HepG2 (cell line): ENCODE results near the gene NUAK2. TPM values are rescaled to one million over a fixed set of nuclear protein-coding genes. Genes with fewer than 3 reads are reported as not detected.

ENCODE experiments used
- CEBPB ChIP-seq: IDR thresholded peaks from 2 replicates; pipeline ENCODE4 v1.6.1; 2011; ENCODE audit warnings: low read depth, low read length, improper control_type of control experiment, borderline replicate concordance
- CHCHD3 ChIP-seq: sonication (generic); formaldehyde crosslinking; IDR thresholded peaks from 2 replicates; pipeline ENCODE4 v1.8.0; 2022; ENCODE audit warnings: mild to moderate bottlenecking, missing genetic modification reagents, moderate library complexity
- ERF ChIP-seq: IDR thresholded peaks from 2 replicates; pipeline ENCODE4 v1.6.1; 2018; ENCODE audit warnings: missing biosample characterization, missing genetic modification reagents
- HCFC1 ChIP-seq: fragments of 150-350 bp; IDR thresholded peaks from 2 replicates; pipeline ENCODE4 v1.6.1; 2014; ENCODE audit warnings: low read depth, low read length
- JUND ChIP-seq: sonication (generic); formaldehyde crosslinking; IDR thresholded peaks from 2 replicates; pipeline ENCODE4 v1.8.0; 2022; ENCODE audit warnings: mild to moderate bottlenecking, missing genetic modification reagents
- KDM5B ChIP-seq: sonication (generic); formaldehyde crosslinking; IDR thresholded peaks from 2 replicates; pipeline ENCODE4 v1.4.0; 2020; ENCODE audit warnings: missing genetic modification reagents, mild to moderate bottlenecking, borderline replicate concordance
- KLF11 ChIP-seq: IDR thresholded peaks from 2 replicates; pipeline ENCODE4 v1.6.1; 2016; ENCODE audit warnings: missing compliant biosample characterization
- MEIS1 ChIP-seq: sonication (generic); formaldehyde crosslinking; IDR thresholded peaks from 2 replicates; pipeline ENCODE4 v1.9.0; 2021; ENCODE audit warnings: mild to moderate bottlenecking, missing genetic modification reagents, moderate library complexity, borderline replicate concordance
- MTF1 ChIP-seq: sonication (generic); formaldehyde crosslinking; IDR thresholded peaks from 2 replicates; pipeline ENCODE4 v1.5.0; 2020; ENCODE audit warnings: missing genetic modification reagents
- NR2F2 ChIP-seq: IDR thresholded peaks from 2 replicates; pipeline ENCODE4 v1.6.1; 2012; ENCODE audit warnings: low read depth, inconsistent platforms, borderline replicate concordance
- RFXAP ChIP-seq: sonication (generic); formaldehyde crosslinking; IDR thresholded peaks from 2 replicates; pipeline ENCODE4 v1.4.0; 2020; ENCODE audit warnings: missing genetic modification reagents, borderline replicate concordance
- ZFX ChIP-seq: sonication (generic); formaldehyde crosslinking; IDR thresholded peaks from 2 replicates; pipeline ENCODE4 v1.4.0; 2020; ENCODE audit warnings: mild to moderate bottlenecking, low read depth, missing genetic modification reagents, moderate library complexity
- ZNF317 ChIP-seq: sonication (generic); formaldehyde crosslinking; IDR thresholded peaks from 2 replicates; pipeline ENCODE4 v1.5.0; 2020; ENCODE audit warnings: mild to moderate bottlenecking, missing genetic modification reagents
- ZNF331 ChIP-seq: sonication (generic); formaldehyde crosslinking; IDR thresholded peaks from 2 replicates; pipeline ENCODE4 v1.4.0; 2020; ENCODE audit warnings: missing genetic modification reagents
- ZNF335 ChIP-seq: sonication (generic); formaldehyde crosslinking; IDR thresholded peaks from 2 replicates; pipeline ENCODE4 v1.4.0; 2020; ENCODE audit warnings: missing genetic modification reagents
- ZNF382 ChIP-seq: sonication (generic); formaldehyde crosslinking; IDR thresholded peaks from 2 replicates; pipeline ENCODE4 v1.5.0; 2020; ENCODE audit warnings: missing genetic modification reagents, mild to moderate bottlenecking, borderline replicate concordance
- ZNF577 ChIP-seq: sonication (generic); formaldehyde crosslinking; IDR thresholded peaks from 2 replicates; pipeline ENCODE4 v1.4.0; 2020; ENCODE audit warnings: mild to moderate bottlenecking, low read depth, missing genetic modification reagents, borderline replicate concordance
- ZNF678 ChIP-seq: sonication (generic); formaldehyde crosslinking; IDR thresholded peaks from 2 replicates; pipeline ENCODE4 v1.4.0; 2020; ENCODE audit warnings: mild to moderate bottlenecking, missing genetic modification reagents
- polyA plus RNA-seq, 8 experiments: library from polyadenylated mRNA; depleted of rRNA in 3 of 8; stranded (reverse) in 7 of 8; unstranded in 1 of 8; fragments of >200 nt; fragmentation: Illumina TruSeq in 4 of 8; extraction: Trizol in 4 of 8; gene quantifications; 2 replicates each; pipeline versions ENCODE4 v1.2.1 to v1.2.3, GENCODE V29; 2011 to 2016; ENCODE audit warnings: low read depth in 4 of 8, missing spikeins in 1 of 8, mixed read lengths in 1 of 8; ENCODE audit not compliant: insufficient read depth in 1 of 8
- total RNA-seq, 5 experiments: library from RNA; depleted of rRNA; stranded (reverse); fragments of >200 nt; fragmentation: Illumina TruSeq; extraction: Trizol; gene quantifications; 2 replicates each; pipeline ENCODE4 v1.2.3, GENCODE V29; 2016; ENCODE audit warnings: low read depth in 1 of 5
- TF ChIP-seq, protein P1 (sequence below): sonication (generic); formaldehyde crosslinking; IDR thresholded peaks from 2 replicates; pipeline ENCODE4 v1.8.0; 2022; ENCODE audit warnings: missing genetic modification reagents, mild to moderate bottlenecking, moderate library complexity, borderline replicate concordance
- TF ChIP-seq, protein P2 (sequence below): sonication (generic); formaldehyde crosslinking; IDR thresholded peaks from 2 replicates; pipeline ENCODE4 v1.4.0; 2020; ENCODE audit warnings: mild to moderate bottlenecking, low read depth, missing genetic modification reagents
- TF ChIP-seq, protein P3 (sequence below): sonication (generic); formaldehyde crosslinking; IDR thresholded peaks from 2 replicates; pipeline ENCODE4 v1.5.1; 2020; ENCODE audit warnings: mild to moderate bottlenecking, missing genetic modification reagents, moderate library complexity
- TF ChIP-seq, protein P4 (sequence below): sonication (generic); formaldehyde crosslinking; IDR thresholded peaks from 2 replicates; pipeline ENCODE4 v1.4.0; 2020; ENCODE audit warnings: missing genetic modification reagents, low read depth, mild to moderate bottlenecking, borderline replicate concordance

The NUAK2 gene
- total and polyA plus RNA-seq, 2 of the 13 experiments (the other 11 are each of a cell fraction or from before 2014, with no cell fraction given): 0.75 to 1.1 TPM

DNA sequence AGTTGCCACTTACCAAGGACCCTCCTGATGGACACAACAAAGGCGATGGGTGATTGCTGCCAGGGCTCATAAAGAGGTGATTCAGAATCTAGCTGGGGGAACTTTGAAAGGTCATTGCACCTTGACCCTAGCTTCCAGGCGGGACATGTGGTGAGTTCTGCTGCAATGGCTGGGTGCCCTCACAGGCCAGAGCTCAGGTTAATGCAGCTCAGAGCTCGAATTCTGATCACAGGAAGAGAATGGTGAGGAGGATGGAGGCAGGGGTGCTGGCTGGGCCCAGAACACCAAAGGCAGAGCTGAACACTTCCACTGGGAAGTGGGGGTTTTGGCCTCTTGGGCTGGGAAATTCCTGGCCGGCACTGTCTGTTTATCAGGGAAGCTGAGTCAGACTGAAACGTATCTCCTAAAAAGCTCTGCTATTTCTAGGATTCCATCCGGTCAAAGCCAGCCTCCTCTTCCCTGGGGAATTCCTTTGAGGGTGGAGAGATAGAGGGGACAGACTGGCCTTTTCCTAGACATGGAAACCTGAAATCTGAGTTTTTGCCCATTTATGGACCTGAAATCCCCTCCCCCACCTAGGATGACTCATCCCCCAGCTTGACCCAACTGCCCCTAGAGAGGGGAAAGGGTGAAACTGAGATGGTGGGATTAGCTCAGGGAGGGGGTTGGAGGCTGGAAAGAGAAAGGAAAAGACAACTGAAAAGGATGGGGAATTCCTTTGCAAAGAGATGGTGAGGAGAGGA, 27.2 kb downstream of the NUAK2 start (continued):
- TF ChIP-seq, protein P1, sequence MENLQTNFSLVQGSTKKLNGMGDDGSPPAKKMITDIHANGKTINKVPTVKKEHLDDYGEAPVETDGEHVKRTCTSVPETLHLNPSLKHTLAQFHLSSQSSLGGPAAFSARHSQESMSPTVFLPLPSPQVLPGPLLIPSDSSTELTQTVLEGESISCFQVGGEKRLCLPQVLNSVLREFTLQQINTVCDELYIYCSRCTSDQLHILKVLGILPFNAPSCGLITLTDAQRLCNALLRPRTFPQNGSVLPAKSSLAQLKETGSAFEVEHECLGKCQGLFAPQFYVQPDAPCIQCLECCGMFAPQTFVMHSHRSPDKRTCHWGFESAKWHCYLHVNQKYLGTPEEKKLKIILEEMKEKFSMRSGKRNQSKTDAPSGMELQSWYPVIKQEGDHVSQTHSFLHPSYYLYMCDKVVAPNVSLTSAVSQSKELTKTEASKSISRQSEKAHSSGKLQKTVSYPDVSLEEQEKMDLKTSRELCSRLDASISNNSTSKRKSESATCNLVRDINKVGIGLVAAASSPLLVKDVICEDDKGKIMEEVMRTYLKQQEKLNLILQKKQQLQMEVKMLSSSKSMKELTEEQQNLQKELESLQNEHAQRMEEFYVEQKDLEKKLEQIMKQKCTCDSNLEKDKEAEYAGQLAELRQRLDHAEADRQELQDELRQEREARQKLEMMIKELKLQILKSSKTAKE (CRISPR knock-in tag): 0 out of 2 replicates have a peak, but pooled peaks have one; percentile 23
- TF ChIP-seq CHCHD3 (CRISPR knock-in tag) (no peak), HCFC1 (no peak), ZFX (peak; percentile 77; the same call in 1 of the 2 replicates), KDM5B (CRISPR knock-in tag) (peak; percentile 41; the same call in 1 of the 2 replicates), ZNF577 (CRISPR knock-in tag) (no peak), RFXAP (CRISPR knock-in tag) (no peak; the same call in 1 of the 2 replicates), MEIS1 (CRISPR knock-in tag) (no peak), ZNF382 (CRISPR knock-in tag) (no peak), CEBPB (peak; percentile 36; the same call in 1 of the 2 replicates), ZNF678 (0 out of 2 replicates have a peak, but pooled peaks have one; percentile 30), ZNF317 (CRISPR knock-in tag) (peak; percentile 85), KLF11 (CRISPR knock-in tag) (no peak; the same call in 1 of the 2 replicates), ERF (0 out of 2 replicates have a peak, but pooled peaks have one; percentile 17), JUND (CRISPR knock-in tag) (peak; percentile 98), ZNF331 (peak; percentile 54; the same call in 1 of the 2 replicates), MTF1 (CRISPR knock-in tag) (no peak), ZNF335 (no peak), NR2F2 (peak; percentile 76)
- TF ChIP-seq, protein P2, sequence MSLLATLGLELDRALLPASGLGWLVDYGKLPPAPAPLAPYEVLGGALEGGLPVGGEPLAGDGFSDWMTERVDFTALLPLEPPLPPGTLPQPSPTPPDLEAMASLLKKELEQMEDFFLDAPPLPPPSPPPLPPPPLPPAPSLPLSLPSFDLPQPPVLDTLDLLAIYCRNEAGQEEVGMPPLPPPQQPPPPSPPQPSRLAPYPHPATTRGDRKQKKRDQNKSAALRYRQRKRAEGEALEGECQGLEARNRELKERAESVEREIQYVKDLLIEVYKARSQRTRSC (CRISPR knock-in tag): no peak
- TF ChIP-seq, protein P3, sequence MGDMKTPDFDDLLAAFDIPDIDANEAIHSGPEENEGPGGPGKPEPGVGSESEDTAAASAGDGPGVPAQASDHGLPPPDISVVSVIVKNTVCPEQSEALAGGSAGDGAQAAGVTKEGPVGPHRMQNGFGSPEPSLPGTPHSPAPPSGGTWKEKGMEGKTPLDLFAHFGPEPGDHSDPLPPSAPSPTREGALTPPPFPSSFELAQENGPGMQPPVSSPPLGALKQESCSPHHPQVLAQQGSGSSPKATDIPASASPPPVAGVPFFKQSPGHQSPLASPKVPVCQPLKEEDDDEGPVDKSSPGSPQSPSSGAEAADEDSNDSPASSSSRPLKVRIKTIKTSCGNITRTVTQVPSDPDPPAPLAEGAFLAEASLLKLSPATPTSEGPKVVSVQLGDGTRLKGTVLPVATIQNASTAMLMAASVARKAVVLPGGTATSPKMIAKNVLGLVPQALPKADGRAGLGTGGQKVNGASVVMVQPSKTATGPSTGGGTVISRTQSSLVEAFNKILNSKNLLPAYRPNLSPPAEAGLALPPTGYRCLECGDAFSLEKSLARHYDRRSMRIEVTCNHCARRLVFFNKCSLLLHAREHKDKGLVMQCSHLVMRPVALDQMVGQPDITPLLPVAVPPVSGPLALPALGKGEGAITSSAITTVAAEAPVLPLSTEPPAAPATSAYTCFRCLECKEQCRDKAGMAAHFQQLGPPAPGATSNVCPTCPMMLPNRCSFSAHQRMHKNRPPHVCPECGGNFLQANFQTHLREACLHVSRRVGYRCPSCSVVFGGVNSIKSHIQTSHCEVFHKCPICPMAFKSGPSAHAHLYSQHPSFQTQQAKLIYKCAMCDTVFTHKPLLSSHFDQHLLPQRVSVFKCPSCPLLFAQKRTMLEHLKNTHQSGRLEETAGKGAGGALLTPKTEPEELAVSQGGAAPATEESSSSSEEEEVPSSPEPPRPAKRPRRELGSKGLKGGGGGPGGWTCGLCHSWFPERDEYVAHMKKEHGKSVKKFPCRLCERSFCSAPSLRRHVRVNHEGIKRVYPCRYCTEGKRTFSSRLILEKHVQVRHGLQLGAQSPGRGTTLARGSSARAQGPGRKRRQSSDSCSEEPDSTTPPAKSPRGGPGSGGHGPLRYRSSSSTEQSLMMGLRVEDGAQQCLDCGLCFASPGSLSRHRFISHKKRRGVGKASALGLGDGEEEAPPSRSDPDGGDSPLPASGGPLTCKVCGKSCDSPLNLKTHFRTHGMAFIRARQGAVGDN (CRISPR knock-in tag): peak; percentile 81
- TF ChIP-seq, protein P4, sequence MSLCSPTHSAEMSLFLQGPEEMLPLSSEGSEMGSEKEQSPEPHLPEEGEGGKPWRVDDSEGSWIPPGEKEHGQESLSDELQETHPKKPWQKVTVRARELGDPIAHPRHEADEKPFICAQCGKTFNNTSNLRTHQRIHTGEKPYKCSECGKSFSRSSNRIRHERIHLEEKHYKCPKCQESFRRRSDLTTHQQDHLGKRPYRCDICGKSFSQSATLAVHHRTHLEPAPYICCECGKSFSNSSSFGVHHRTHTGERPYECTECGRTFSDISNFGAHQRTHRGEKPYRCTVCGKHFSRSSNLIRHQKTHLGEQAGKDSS: no peak
